HEK293 (cell line): ENCODE measurements around the gene CCDC85B.

ENCODE experiments used
- CTCF ChIA-PET: fragments of 350-600 bp; formaldehyde crosslinking; extraction: SDS; loops from one replicate; lab custom pipeline; 2021; ENCODE audit warnings: antibody characterized with exemption; lab: Yijun Ruan, JAX
- POLR2A ChIA-PET: fragments of 300-600 bp; formaldehyde crosslinking; extraction: SDS; loops from one replicate; lab custom pipeline; 2020; ENCODE audit warnings: antibody characterized with exemption, inconsistent platforms; lab: Yijun Ruan, JAX
- H3K27ac ChIP-seq: fragments of 200-500 bp; sonication (Bioruptor generic); 2 replicates; pipeline ENCODE4 v1.5.1; 2014; ENCODE audit warnings: low read depth, low read length, control low read depth, inconsistent platforms; ENCODE audit errors: extremely low read depth
- H3K36me3 ChIP-seq, 2 experiments: fragments of 200-500 bp in 1 of 2; sonication (Bioruptor generic) in 1 of 2; 1 replicate in 1 of 2; 2 replicates in 1 of 2; pipeline ENCODE4 v1.5.1; 2014 to 2017; ENCODE audit warnings: inconsistent platforms in 2 of 2, low read length in 2 of 2; ENCODE audit not compliant: control insufficient read depth in 2 of 2, insufficient read depth in 1 of 2
- H3K4me1 ChIP-seq: fragments of 200-500 bp; sonication (Bioruptor generic); 2 replicates; pipeline ENCODE4 v1.5.1; 2014; ENCODE audit warnings: mild to moderate bottlenecking, low read length, inconsistent platforms; ENCODE audit not compliant: control insufficient read depth, insufficient read depth
- H3K4me3 ChIP-seq: 2 replicates; pipeline ENCODE4 v1.5.1; 2011; ENCODE audit warnings: low read depth, mild to moderate bottlenecking, control low read depth, low read length, moderate library complexity
- H3K9me3 ChIP-seq: fragments of 200-500 bp; sonication (Bioruptor generic); 2 replicates; pipeline ENCODE4 v1.5.1; 2014; ENCODE audit warnings: low read depth, low read length, inconsistent platforms; ENCODE audit not compliant: control insufficient read depth, insufficient read depth
- FEZF1 ChIP-seq: fragments of 450-650 bp; formaldehyde crosslinking; IDR thresholded peaks from 2 replicates; pipeline ENCODE4 v1.5.1; 2016; ENCODE audit warnings: missing biosample characterization, missing genetic modification characterization
- GFI1B ChIP-seq: fragments of 450-650 bp; formaldehyde crosslinking; IDR thresholded peaks from 2 replicates; pipeline ENCODE4 v1.5.1; 2016; ENCODE audit warnings: missing biosample characterization, missing genetic modification characterization
- GLIS2 ChIP-seq: fragments of 450-650 bp; formaldehyde crosslinking; IDR thresholded peaks from 2 replicates; pipeline ENCODE4 v1.5.1; 2016; ENCODE audit warnings: missing biosample characterization, missing genetic modification characterization
- HOXC10 ChIP-seq: sonication (generic); formaldehyde crosslinking; IDR thresholded peaks from 2 replicates; pipeline ENCODE4 v1.8.1; 2023; ENCODE audit warnings: mild to moderate bottlenecking, missing genetic modification reagents
- KLF10 ChIP-seq: fragments of 450-650 bp; IDR thresholded peaks from 2 replicates; pipeline ENCODE4 v1.5.1; 2018; ENCODE audit warnings: missing biosample characterization, mild to moderate bottlenecking, missing genetic modification characterization
- KLF8 ChIP-seq: fragments of 450-650 bp; formaldehyde crosslinking; IDR thresholded peaks from 2 replicates; pipeline ENCODE4 v1.5.1; 2016; ENCODE audit warnings: missing biosample characterization, missing genetic modification characterization
- MZF1 ChIP-seq: fragments of 450-650 bp; formaldehyde crosslinking; IDR thresholded peaks from 2 replicates; pipeline ENCODE4 v1.5.1; 2017; ENCODE audit warnings: missing biosample characterization, missing genetic modification characterization, borderline replicate concordance
- SP3 ChIP-seq: fragments of 450-650 bp; formaldehyde crosslinking; IDR thresholded peaks from 2 replicates; pipeline ENCODE4 v1.5.1; 2016; ENCODE audit warnings: missing biosample characterization, missing genetic modification characterization
- SP7 ChIP-seq: fragments of 450-650 bp; formaldehyde crosslinking; IDR thresholded peaks from 2 replicates; pipeline ENCODE4 v1.5.1; 2016; ENCODE audit warnings: missing biosample characterization, missing genetic modification characterization
- ZBTB8A ChIP-seq: fragments of 450-650 bp; formaldehyde crosslinking; IDR thresholded peaks from 2 replicates; pipeline ENCODE4 v1.5.1; 2016; ENCODE audit warnings: missing biosample characterization, missing genetic modification characterization
- ZEB2 ChIP-seq: fragments of 450-650 bp; formaldehyde crosslinking; IDR thresholded peaks from 2 replicates; pipeline ENCODE4 v1.5.1; 2016; ENCODE audit warnings: missing biosample characterization, missing genetic modification characterization
- ZNF354C ChIP-seq: fragments of 450-650 bp; formaldehyde crosslinking; IDR thresholded peaks from 2 replicates; pipeline ENCODE4 v1.5.1; 2016; ENCODE audit warnings: missing biosample characterization, missing genetic modification characterization, low read depth, borderline replicate concordance
- ZNF391 ChIP-seq: fragments of 450-650 bp; formaldehyde crosslinking; IDR thresholded peaks from 2 replicates; pipeline ENCODE4 v1.5.1; 2016; ENCODE audit warnings: low read depth, missing biosample characterization, missing genetic modification characterization, borderline replicate concordance
- ZNF521 ChIP-seq: fragments of 450-650 bp; formaldehyde crosslinking; IDR thresholded peaks from 2 replicates; pipeline ENCODE4 v1.5.1; 2017; ENCODE audit warnings: missing biosample characterization, mild to moderate bottlenecking, missing genetic modification characterization
- ZNF529 ChIP-seq: fragments of 450-650 bp; formaldehyde crosslinking; IDR thresholded peaks from 2 replicates; pipeline ENCODE4 v1.5.1; 2017; ENCODE audit warnings: missing genetic modification characterization, missing biosample characterization; ENCODE audit not compliant: insufficient replicate concordance
- ZNF548 ChIP-seq: fragments of 450-650 bp; formaldehyde crosslinking; IDR thresholded peaks from 2 replicates; pipeline ENCODE4 v1.5.1; 2016; ENCODE audit warnings: missing biosample characterization, missing genetic modification characterization
- ZNF549 ChIP-seq: fragments of 450-650 bp; IDR thresholded peaks from 2 replicates; pipeline ENCODE4 v1.5.1; 2018; ENCODE audit warnings: missing biosample characterization, missing genetic modification characterization, mild to moderate bottlenecking, inconsistent platforms, moderate library complexity
- ZNF571 ChIP-seq: fragments of 450-650 bp; formaldehyde crosslinking; IDR thresholded peaks from 2 replicates; pipeline ENCODE4 v1.5.0; 2017; ENCODE audit warnings: missing biosample characterization, missing genetic modification characterization
- ZNF624 ChIP-seq: fragments of 450-650 bp; formaldehyde crosslinking; IDR thresholded peaks from 2 replicates; pipeline ENCODE4 v1.5.1; 2017; ENCODE audit warnings: missing biosample characterization, missing genetic modification characterization
- ZNF629 ChIP-seq: fragments of 450-650 bp; formaldehyde crosslinking; IDR thresholded peaks from 2 replicates; pipeline ENCODE4 v1.5.1; 2017; ENCODE audit warnings: missing biosample characterization, missing genetic modification characterization
- ZNF830 ChIP-seq: fragments of 450-650 bp; IDR thresholded peaks from 2 replicates; pipeline ENCODE4 v1.5.0; 2018; ENCODE audit warnings: missing biosample characterization, missing genetic modification characterization, low read depth, mild to moderate bottlenecking, moderate library complexity
- ZNF843 ChIP-seq: fragments of 450-650 bp; formaldehyde crosslinking; IDR thresholded peaks from 2 replicates; pipeline ENCODE4 v1.5.1; 2016; ENCODE audit warnings: missing biosample characterization, missing genetic modification characterization
- ZSCAN23 ChIP-seq: fragments of 450-650 bp; formaldehyde crosslinking; IDR thresholded peaks from 2 replicates; pipeline ENCODE4 v1.5.1; 2016; ENCODE audit warnings: missing biosample characterization, missing genetic modification characterization
- TF ChIP-seq, protein P1 (sequence below): fragments of 450-650 bp; formaldehyde crosslinking; IDR thresholded peaks from 2 replicates; pipeline ENCODE4 v1.5.1; 2016; ENCODE audit warnings: missing biosample characterization, missing genetic modification characterization, low read depth
- TF ChIP-seq, protein P2 (sequence below): fragments of 450-650 bp; formaldehyde crosslinking; IDR thresholded peaks from 2 replicates; pipeline ENCODE4 v1.5.1; 2016; ENCODE audit warnings: missing biosample characterization, missing genetic modification characterization
- TF ChIP-seq, protein P3 (sequence below): sonication (generic); formaldehyde crosslinking; IDR thresholded peaks from 2 replicates; pipeline ENCODE4 v1.8.1; 2022; ENCODE audit warnings: mild to moderate bottlenecking, moderate library complexity, missing genetic modification reagents
- TF ChIP-seq, protein P4 (sequence below): fragments of 450-650 bp; formaldehyde crosslinking; IDR thresholded peaks from 2 replicates; pipeline ENCODE4 v1.5.1; 2016; ENCODE audit warnings: missing biosample characterization, missing genetic modification characterization
- TF ChIP-seq, protein P5 (sequence below): fragments of 450-650 bp; formaldehyde crosslinking; IDR thresholded peaks from 2 replicates; pipeline ENCODE4 v1.5.1; 2017; ENCODE audit warnings: missing biosample characterization, missing genetic modification characterization
- TF ChIP-seq, protein P6 (sequence below): IDR thresholded peaks from 2 replicates; pipeline ENCODE4 v1.6.1; 2011; ENCODE audit warnings: mild to moderate bottlenecking, low read depth, low read length, borderline replicate concordance

The CCDC85B gene

DNA sequence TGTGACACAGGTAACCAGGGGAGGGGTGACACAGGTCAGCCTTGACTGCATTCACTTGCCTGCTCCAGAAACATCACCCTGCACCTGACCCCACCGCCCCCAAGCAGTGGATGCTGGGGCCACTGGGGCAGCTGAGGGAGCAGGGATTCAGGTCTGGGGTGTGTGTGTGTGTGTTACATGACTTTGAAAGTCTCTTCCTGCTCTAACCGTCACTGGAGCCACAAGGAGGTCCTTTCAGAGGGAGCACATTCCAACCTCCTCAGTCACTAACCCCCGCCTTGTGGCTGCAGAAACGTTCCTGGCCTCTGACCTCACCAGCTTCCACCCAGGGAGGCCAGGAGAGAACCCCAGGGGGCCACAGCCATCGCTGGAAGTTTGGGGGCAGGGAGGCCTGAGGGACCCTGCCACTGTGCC lies 12.6 kb downstream of the CCDC85B start:
- no peak overlapping the region for H3K27ac ChIP-seq
- no peaks in the 10 kb centered on the region for H3K36me3 ChIP-seq
- no peaks in the 10 kb centered on the region for H3K9me3 ChIP-seq
- no peak overlapping the region for H3K4me3 ChIP-seq
- ChIA-PET CTCF (interaction anchor here (0.6 to 3.8 kb wide), 4 partner anchors 14 to 133 kb away, joined by 3 to 40 read pairs (median 17); partner anchors contain the start of genes CCDC85B and FIBP), POLR2A (interaction anchor here (0.6 to 2.0 kb wide), 4 partner anchors 12 to 35 kb away, joined by 3 to 7 read pairs (median 3); partner anchors contain the start of gene FIBP)
- no peaks in the 10 kb centered on the region for H3K4me1 ChIP-seq
- TF ChIP-seq, protein P1, sequence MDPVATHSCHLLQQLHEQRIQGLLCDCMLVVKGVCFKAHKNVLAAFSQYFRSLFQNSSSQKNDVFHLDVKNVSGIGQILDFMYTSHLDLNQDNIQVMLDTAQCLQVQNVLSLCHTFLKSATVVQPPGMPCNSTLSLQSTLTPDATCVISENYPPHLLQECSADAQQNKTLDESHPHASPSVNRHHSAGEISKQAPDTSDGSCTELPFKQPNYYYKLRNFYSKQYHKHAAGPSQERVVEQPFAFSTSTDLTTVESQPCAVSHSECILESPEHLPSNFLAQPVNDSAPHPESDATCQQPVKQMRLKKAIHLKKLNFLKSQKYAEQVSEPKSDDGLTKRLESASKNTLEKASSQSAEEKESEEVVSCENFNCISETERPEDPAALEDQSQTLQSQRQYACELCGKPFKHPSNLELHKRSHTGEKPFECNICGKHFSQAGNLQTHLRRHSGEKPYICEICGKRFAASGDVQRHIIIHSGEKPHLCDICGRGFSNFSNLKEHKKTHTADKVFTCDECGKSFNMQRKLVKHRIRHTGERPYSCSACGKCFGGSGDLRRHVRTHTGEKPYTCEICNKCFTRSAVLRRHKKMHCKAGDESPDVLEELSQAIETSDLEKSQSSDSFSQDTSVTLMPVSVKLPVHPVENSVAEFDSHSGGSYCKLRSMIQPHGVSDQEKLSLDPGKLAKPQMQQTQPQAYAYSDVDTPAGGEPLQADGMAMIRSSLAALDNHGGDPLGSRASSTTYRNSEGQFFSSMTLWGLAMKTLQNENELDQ, result no peak
- TF ChIP-seq ZNF548 (tag by site-specific recombination), result no peak
- no peak for TF ChIP-seq ZBTB8A (tag by site-specific recombination)
- TF ChIP-seq, protein P2, sequence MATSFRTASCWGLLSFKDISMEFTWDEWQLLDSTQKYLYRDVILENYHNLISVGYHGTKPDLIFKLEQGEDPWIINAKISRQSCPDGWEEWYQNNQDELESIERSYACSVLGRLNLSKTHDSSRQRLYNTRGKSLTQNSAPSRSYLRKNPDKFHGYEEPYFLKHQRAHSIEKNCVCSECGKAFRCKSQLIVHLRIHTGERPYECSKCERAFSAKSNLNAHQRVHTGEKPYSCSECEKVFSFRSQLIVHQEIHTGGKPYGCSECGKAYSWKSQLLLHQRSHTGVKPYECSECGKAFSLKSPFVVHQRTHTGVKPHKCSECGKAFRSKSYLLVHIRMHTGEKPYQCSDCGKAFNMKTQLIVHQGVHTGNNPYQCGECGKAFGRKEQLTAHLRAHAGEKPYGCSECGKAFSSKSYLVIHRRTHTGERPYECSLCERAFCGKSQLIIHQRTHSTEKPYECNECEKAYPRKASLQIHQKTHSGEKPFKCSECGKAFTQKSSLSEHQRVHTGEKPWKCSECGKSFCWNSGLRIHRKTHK (tag by site-specific recombination), result no peak
- TF ChIP-seq ZNF529 (tag by site-specific recombination), result no peak
- TF ChIP-seq ZNF843 (tag by site-specific recombination), result no peak
- TF ChIP-seq, protein P3, sequence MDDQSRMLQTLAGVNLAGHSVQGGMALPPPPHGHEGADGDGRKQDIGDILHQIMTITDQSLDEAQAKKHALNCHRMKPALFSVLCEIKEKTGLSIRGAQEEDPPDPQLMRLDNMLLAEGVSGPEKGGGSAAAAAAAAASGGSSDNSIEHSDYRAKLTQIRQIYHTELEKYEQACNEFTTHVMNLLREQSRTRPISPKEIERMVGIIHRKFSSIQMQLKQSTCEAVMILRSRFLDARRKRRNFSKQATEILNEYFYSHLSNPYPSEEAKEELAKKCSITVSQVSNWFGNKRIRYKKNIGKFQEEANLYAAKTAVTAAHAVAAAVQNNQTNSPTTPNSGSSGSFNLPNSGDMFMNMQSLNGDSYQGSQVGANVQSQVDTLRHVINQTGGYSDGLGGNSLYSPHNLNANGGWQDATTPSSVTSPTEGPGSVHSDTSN, result no peak
- TF ChIP-seq MZF1 (tag by site-specific recombination), result no peak
- no peak for TF ChIP-seq GFI1B (tag by site-specific recombination)
- no peak for TF ChIP-seq ZNF521 (tag by site-specific recombination)
- TF ChIP-seq ZNF354C (tag by site-specific recombination), result no peak
- TF ChIP-seq, protein P4, sequence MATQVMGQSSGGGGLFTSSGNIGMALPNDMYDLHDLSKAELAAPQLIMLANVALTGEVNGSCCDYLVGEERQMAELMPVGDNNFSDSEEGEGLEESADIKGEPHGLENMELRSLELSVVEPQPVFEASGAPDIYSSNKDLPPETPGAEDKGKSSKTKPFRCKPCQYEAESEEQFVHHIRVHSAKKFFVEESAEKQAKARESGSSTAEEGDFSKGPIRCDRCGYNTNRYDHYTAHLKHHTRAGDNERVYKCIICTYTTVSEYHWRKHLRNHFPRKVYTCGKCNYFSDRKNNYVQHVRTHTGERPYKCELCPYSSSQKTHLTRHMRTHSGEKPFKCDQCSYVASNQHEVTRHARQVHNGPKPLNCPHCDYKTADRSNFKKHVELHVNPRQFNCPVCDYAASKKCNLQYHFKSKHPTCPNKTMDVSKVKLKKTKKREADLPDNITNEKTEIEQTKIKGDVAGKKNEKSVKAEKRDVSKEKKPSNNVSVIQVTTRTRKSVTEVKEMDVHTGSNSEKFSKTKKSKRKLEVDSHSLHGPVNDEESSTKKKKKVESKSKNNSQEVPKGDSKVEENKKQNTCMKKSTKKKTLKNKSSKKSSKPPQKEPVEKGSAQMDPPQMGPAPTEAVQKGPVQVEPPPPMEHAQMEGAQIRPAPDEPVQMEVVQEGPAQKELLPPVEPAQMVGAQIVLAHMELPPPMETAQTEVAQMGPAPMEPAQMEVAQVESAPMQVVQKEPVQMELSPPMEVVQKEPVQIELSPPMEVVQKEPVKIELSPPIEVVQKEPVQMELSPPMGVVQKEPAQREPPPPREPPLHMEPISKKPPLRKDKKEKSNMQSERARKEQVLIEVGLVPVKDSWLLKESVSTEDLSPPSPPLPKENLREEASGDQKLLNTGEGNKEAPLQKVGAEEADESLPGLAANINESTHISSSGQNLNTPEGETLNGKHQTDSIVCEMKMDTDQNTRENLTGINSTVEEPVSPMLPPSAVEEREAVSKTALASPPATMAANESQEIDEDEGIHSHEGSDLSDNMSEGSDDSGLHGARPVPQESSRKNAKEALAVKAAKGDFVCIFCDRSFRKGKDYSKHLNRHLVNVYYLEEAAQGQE, result no peak
- TF ChIP-seq FEZF1 (tag by site-specific recombination), result no peak
- TF ChIP-seq ZNF571 (tag by site-specific recombination), result no peak
- no peak for TF ChIP-seq ZSCAN23
- TF ChIP-seq ZNF629 (tag by site-specific recombination), result peak; percentile 33; the same call in 1 of the 2 replicates
- no peak for TF ChIP-seq KLF8 (tag by site-specific recombination)
- TF ChIP-seq ZNF830 (tag by site-specific recombination), result no peak
- TF ChIP-seq, protein P5, sequence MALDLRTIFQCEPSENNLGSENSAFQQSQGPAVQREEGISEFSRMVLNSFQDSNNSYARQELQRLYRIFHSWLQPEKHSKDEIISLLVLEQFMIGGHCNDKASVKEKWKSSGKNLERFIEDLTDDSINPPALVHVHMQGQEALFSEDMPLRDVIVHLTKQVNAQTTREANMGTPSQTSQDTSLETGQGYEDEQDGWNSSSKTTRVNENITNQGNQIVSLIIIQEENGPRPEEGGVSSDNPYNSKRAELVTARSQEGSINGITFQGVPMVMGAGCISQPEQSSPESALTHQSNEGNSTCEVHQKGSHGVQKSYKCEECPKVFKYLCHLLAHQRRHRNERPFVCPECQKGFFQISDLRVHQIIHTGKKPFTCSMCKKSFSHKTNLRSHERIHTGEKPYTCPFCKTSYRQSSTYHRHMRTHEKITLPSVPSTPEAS (tag by site-specific recombination), result no peak
- no peak for TF ChIP-seq ZNF391 (tag by site-specific recombination)
- TF ChIP-seq HOXC10 (CRISPR knock-in tag), result no peak
- no peak for TF ChIP-seq SP3 (tag by site-specific recombination)
- no peak for TF ChIP-seq ZNF549 (tag by site-specific recombination)
- TF ChIP-seq GLIS2 (tag by site-specific recombination), result peak; percentile 53; the same call in 1 of the 2 replicates
- TF ChIP-seq, protein P6, sequence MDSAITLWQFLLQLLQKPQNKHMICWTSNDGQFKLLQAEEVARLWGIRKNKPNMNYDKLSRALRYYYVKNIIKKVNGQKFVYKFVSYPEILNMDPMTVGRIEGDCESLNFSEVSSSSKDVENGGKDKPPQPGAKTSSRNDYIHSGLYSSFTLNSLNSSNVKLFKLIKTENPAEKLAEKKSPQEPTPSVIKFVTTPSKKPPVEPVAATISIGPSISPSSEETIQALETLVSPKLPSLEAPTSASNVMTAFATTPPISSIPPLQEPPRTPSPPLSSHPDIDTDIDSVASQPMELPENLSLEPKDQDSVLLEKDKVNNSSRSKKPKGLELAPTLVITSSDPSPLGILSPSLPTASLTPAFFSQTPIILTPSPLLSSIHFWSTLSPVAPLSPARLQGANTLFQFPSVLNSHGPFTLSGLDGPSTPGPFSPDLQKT, result no peak
- no peak for TF ChIP-seq SP7 (tag by site-specific recombination)
- TF ChIP-seq ZEB2, result no peak
- TF ChIP-seq KLF10 (tag by site-specific recombination), result no peak
- TF ChIP-seq ZNF624 (tag by site-specific recombination), result no peak
